ENCODE measurements around the gene VSX2.

GRCh38 chr14:74238974-74239847, at the start of gene VSX2:
- TF ChIP-seq ETV5 (CRISPR knock-in tag; IDR thresholded peaks at IDR 0.05; ENCODE audit: borderline replicate concordance), result no peak
- TF ChIP-seq HNF4G (IDR thresholded peaks at IDR 0.05; ENCODE audit: borderline replicate concordance, low read depth, low read length), result no peak
- TF ChIP-seq HNF4G (CRISPR knock-in tag; IDR thresholded peaks at IDR 0.05; ENCODE audit: borderline replicate concordance, low read depth), result no peak
- no peak for TF ChIP-seq EZH2 (conservative IDR thresholded peaks at IDR 0.05; ENCODE audit: low read depth, low read length)
- TF ChIP-seq CTCF (CRISPR knock-in tag; IDR thresholded peaks at IDR 0.05), result no peak
- TF ChIP-seq NR1H2 (CRISPR knock-in tag; IDR thresholded peaks at IDR 0.05; ENCODE audit: borderline replicate concordance, low read depth), result no peak

Measured in HepG2 (cell line).